HG03039 (cell line): ENCODE results near the gene SLCO3A1.

Source experiments
- ATAC-seq: cut with Tn5 transposase; IDR thresholded peaks from one replicate; pipeline ENCODE4 v1.9.1; 2021; ENCODE audit warnings: mild to moderate bottlenecking, moderate library complexity; ENCODE audit not compliant: unreplicated experiment

The SLCO3A1 gene

GRCh38 chr15:92149465-92149864 is 296.0 kb downstream of the SLCO3A1 start:
- ATAC-seq = no peak

GRCh38 chr15:92151168-92151567 is 297.7 kb downstream of the SLCO3A1 start:
- no peak for ATAC-seq

GRCh38 chr15:92151741-92152140 is 298.2 kb downstream of the SLCO3A1 start:
- no peak for ATAC-seq

- no peak for ATAC-seq
Observed at GRCh38 chr15:92152983-92153382, 299.5 kb downstream of the SLCO3A1 start.

GRCh38 chr15:92153620-92154019 is 300.1 kb downstream of the SLCO3A1 start:
- no peak for ATAC-seq

GRCh38 chr15:92155934-92156333 is 302.4 kb downstream of the SLCO3A1 start:
- no peak for ATAC-seq

GRCh38 chr15:92157666-92158298 is 304.3 kb downstream of the SLCO3A1 start:
- no peak for ATAC-seq

- ATAC-seq = no peak
Observed at GRCh38 chr15:92158426-92158825, 304.9 kb downstream of the SLCO3A1 start.

GRCh38 chr15:92159481-92159880 is 306.0 kb downstream of the SLCO3A1 start:
- no peak for ATAC-seq

- ATAC-seq = no peak
Observed at GRCh38 chr15:92159906-92160841, 306.7 kb downstream of the SLCO3A1 start.

GRCh38 chr15:92161039-92161670 is 307.6 kb downstream of the SLCO3A1 start:
- peak; percentile 85 for ATAC-seq

GRCh38 chr15:92162657-92163056 is 309.1 kb downstream of the SLCO3A1 start:
- ATAC-seq = no peak

GRCh38 chr15:92163641-92164040 is 310.1 kb downstream of the SLCO3A1 start:
- ATAC-seq = no peak

- ATAC-seq = no peak
Observed at GRCh38 chr15:92164327-92165000, 311.0 kb downstream of the SLCO3A1 start.

GRCh38 chr15:92165001-92165346 is 311.5 kb downstream of the SLCO3A1 start:
- ATAC-seq = no peak

GRCh38 chr15:92166029-92166428 is 312.5 kb downstream of the SLCO3A1 start:
- ATAC-seq = no peak

- no peak for ATAC-seq
Observed at GRCh38 chr15:92166751-92167405, 313.4 kb downstream of the SLCO3A1 start.

GRCh38 chr15:92167451-92167850 is 313.9 kb downstream of the SLCO3A1 start:
- no peak for ATAC-seq

- ATAC-seq = no peak
Observed at GRCh38 chr15:92168066-92168683, 314.7 kb downstream of the SLCO3A1 start.

- ATAC-seq = no peak
Observed at GRCh38 chr15:92170897-92171296, 317.4 kb downstream of the SLCO3A1 start.
